ENCODE data around the gene PUM2. TPM values are rescaled to one million over a fixed set of nuclear protein-coding genes. Genes with fewer than 3 reads are reported as not detected.

Gene PUM2
- total and polyA plus RNA-seq, 2 of the 8 experiments (the other 6 are each of a cell fraction or from before 2014, with no cell fraction given), result 46.6 to 114 TPM

- no peak for TF ChIP-seq RAD21 (IDR thresholded peaks at IDR 0.05 in 1 of 2, conservative IDR thresholded peaks at IDR 0.05 in 1 of 2; ENCODE audit: low read depth in 2 of 2, low read length in 2 of 2)
Observed at GRCh38 chr2:20322527-20323300, 27.9 kb downstream of the PUM2 start (continued).

Data from H1 (cell line).